Neural crest cell (in vitro differentiated cells): Measurements from ENCODE around the gene CST8. TPM values are rescaled to one million over a fixed set of nuclear protein-coding genes. Genes with fewer than 3 reads are reported as not detected.

Experiments used
- DNase-seq: peaks from one replicate; pipeline ENCODE4 v3.0.0; 2021; ENCODE audit warnings: low read depth, mixed read lengths, low spot score
- H3K27ac Mint-ChIP-seq: one replicate; pipeline ENCODE4 v1.8.0; 2021; ENCODE audit warnings: mild to moderate bottlenecking, mixed read lengths; ENCODE audit not compliant: unreplicated experiment
- H3K27me3 Mint-ChIP-seq: 2 replicates; pipeline ENCODE4 v1.8.0; 2021; ENCODE audit warnings: low read depth, mild to moderate bottlenecking, mixed read lengths
- H3K36me3 Mint-ChIP-seq: 2 replicates; pipeline ENCODE4 v1.8.0; 2021; ENCODE audit warnings: low read depth, mild to moderate bottlenecking, mixed read lengths
- H3K4me1 Mint-ChIP-seq: 2 replicates; pipeline ENCODE4 v1.8.0; 2021; ENCODE audit warnings: mixed read lengths
- H3K4me3 Mint-ChIP-seq: one replicate; pipeline ENCODE4 v1.8.0; 2021; ENCODE audit warnings: mild to moderate bottlenecking, mixed read lengths
- H3K9me3 Mint-ChIP-seq: 2 replicates; pipeline ENCODE4 v1.8.0; 2021; ENCODE audit warnings: mixed read lengths
- CTCF ChIP-seq: fragments of 200-600 bp; sonication (generic); conservative IDR thresholded peaks from 2 replicates; pipeline ENCODE4 v1.5.0; 2021; ENCODE audit warnings: antibody characterized with exemption, mild to moderate bottlenecking
- total RNA-seq: library from RNA; stranded (reverse); gene quantifications from 2 replicates; pipeline ENCODE4 v1.2.1, GENCODE V29; 2021

CST8 gene
- total RNA-seq, 1 donor from 2014 or later, result not detected

- Mint-ChIP-seq H3K36me3 (peaks cover 4% of the 10 kb centered on the region), H3K27me3 (peaks cover 2% of the 10 kb centered on the region), H3K4me1 (peaks cover 11% of the 10 kb centered on the region), H3K4me3 (no peak overlapping the region), H3K27ac (no peak overlapping the region), H3K9me3 (peaks cover 6% of the 10 kb centered on the region)
- TF ChIP-seq CTCF, result no peak
- DNase-seq, result no peak
Observed at GRCh38 chr20:23530937-23531567, 40.1 kb downstream of the CST8 start.

- Mint-ChIP-seq H3K4me3 (no peak overlapping the region), H3K27ac (no peak overlapping the region), H3K9me3 (peaks cover 4% of the 10 kb centered on the region), H3K27me3 (peaks cover 2% of the 10 kb centered on the region), H3K4me1 (peaks cover 11% of the 10 kb centered on the region), H3K36me3 (peaks cover 4% of the 10 kb centered on the region)
- DNase-seq, result no peak
- TF ChIP-seq CTCF, result no peak
Observed at GRCh38 chr20:23532533-23532932, 41.6 kb downstream of the CST8 start.

- H3K4me1 Mint-ChIP-seq, result peaks cover 11% of the 10 kb centered on the region
- DNase-seq, result no peak
- peaks cover 4% of the 10 kb centered on the region for H3K9me3 Mint-ChIP-seq
- H3K4me3 Mint-ChIP-seq, result no peak overlapping the region
- no peak for TF ChIP-seq CTCF
- peaks cover 4% of the 10 kb centered on the region for H3K36me3 Mint-ChIP-seq
- no peak overlapping the region for H3K27ac Mint-ChIP-seq
- peaks cover 2% of the 10 kb centered on the region for H3K27me3 Mint-ChIP-seq
Observed at GRCh38 chr20:23533161-23533560, 42.2 kb downstream of the CST8 start.

- Mint-ChIP-seq H3K9me3 (peaks cover 4% of the 10 kb centered on the region), H3K4me1 (peaks cover 11% of the 10 kb centered on the region), H3K27me3 (peaks cover 2% of the 10 kb centered on the region), H3K27ac (no peak overlapping the region), H3K4me3 (no peak overlapping the region), H3K36me3 (no peaks in the 10 kb centered on the region)
- TF ChIP-seq CTCF, result no peak
- DNase-seq, result no peak
Observed at GRCh38 chr20:23534801-23535593, 44.1 kb downstream of the CST8 start.

GRCh38 chr20:23536328-23536974 is 45.5 kb downstream of the CST8 start:
- no peaks in the 10 kb centered on the region for H3K36me3 Mint-ChIP-seq
- no peak for TF ChIP-seq CTCF
- peaks cover 4% of the 10 kb centered on the region for H3K9me3 Mint-ChIP-seq
- H3K27ac Mint-ChIP-seq, result no peak overlapping the region
- H3K4me3 Mint-ChIP-seq, result no peak overlapping the region
- DNase-seq, result no peak
- peaks cover 11% of the 10 kb centered on the region for H3K4me1 Mint-ChIP-seq
- peaks cover 2% of the 10 kb centered on the region for H3K27me3 Mint-ChIP-seq
